T47D (cell line): ENCODE results near the gene TMEM174.

Experiments used
- DNase-seq, 2 experiments: peaks; one replicate each; pipeline versions ENCODE4 v3.0.0 to v3.0.0-alpha.2; 2011 to 2012; ENCODE audit warnings: low read depth in 1 of 2, low spot score in 1 of 2
- JUND ChIP-seq: IDR thresholded peaks from 2 replicates; pipeline ENCODE4 v1.6.1; 2012; ENCODE audit warnings: low read depth
- in situ Hi-C: cut with HindIII; loops from 2 replicates; pipeline ENCODE4 v1.10.0; 2016; ENCODE audit warnings: low sequenced_read_pairs, low pct_unique_long_range_greater_than_20kb

TMEM174 gene

GRCh38 chr5:73158313-73158712 lies 14.7 kb upstream of the TMEM174 start:
- no peak for DNase-seq
- in situ Hi-C loops = no loop called here
- TF ChIP-seq JUND = no peak

GRCh38 chr5:73160239-73160671 lies 12.7 kb upstream of the TMEM174 start:
- no peak for DNase-seq
- no peak for TF ChIP-seq JUND
- in situ Hi-C loops = no loop called here

DNA sequence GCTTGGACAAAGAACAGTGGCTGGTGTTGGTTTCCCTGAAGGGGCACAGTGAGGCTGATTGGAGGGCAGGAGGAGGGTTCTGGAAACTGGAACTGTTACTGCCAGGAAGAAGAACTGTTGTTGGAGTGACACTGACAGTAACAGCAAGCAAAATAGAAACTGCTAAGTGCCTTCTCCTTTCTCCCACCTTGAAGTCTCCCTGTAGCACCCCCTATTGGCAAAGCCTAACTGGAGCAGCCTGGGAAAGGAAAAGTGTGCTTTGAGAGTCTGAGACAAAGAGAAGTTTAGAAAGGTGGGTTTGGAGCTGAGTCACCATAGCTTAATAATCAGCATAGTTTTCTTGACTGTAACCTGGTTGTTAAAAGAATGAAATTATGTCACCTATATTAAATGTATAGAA lies 2.5 kb upstream of the TMEM174 start:
- TF ChIP-seq JUND = no peak

DNA sequence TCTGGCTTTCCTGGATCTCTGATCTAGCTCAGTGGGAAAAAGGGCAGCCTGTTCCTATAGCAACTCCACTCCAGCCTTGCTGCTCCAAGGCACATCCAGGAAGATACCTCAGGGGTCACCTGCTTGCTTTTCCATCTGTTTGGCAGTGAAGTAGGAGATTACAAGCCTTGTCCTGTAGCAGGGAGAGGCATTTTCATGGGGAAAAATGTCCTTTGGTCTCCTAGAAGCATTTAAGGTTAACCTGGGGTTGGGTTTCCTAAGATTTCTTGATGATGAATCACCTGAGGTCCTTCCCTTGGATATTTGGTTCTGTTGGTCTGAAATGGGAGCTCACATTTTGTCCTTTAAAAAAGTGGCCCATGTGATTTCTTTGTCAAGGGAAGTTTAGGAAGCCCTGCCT lies 1.5 kb upstream of the TMEM174 start:
- no peak for DNase-seq
- TF ChIP-seq JUND = no peak
- in situ Hi-C loops = no loop called here

More for the DNA sequence above, 2.5 kb upstream of the TMEM174 start:
- peak in 1 of 2 experiments; percentile 32 for DNase-seq
- in situ Hi-C loops = no loop called here

- DNase-seq = no peak
- no peak for TF ChIP-seq JUND
- in situ Hi-C loops = no loop called here
Measured at GRCh38 chr5:73174100-73174815, 1.3 kb downstream of the TMEM174 start.

- in situ Hi-C loops = no loop called here
- no peak for TF ChIP-seq JUND
- no peak for DNase-seq
Measured at GRCh38 chr5:73176250-73176649, 3.3 kb downstream of the TMEM174 start.

DNA sequence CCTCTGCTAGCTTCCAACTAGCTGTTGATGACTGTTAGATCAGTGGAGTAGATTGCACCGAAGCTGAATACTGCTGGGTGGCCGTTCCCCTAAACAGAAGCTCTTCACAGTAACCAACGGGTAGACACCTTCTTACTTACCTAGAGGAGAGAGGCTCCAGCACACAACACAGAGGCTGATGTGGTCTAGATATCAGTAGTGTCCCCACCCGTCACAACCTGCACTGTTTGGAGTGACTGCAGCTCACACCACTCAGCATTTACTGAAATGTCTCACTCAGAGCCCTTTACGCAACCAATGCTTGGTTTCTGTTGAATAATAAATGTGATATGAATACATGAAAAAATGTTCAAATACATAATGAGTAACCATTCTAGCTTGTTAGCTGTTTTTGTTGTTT lies 5.3 kb downstream of the TMEM174 start:
- no peak for DNase-seq
- TF ChIP-seq JUND = no peak
- in situ Hi-C loops = no loop called here

DNA sequence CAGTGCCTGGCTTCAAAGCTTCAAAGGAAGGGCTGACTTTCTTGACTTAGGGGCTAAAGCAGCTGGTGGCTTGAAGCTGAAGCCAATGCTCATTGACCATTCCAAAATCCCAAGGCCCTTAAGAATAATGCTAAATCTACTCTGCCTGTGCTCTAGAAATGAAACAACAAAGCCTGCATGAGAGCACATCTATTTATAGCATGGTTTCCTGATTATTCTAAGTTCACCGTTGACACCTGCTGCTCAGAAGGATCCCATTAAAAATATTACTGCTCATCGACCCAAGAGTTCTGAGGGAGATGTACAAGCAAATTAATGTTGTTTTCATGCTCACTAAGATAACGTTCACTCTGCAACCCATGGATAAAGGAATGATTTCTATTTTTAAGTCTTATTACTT lies 6.7 kb downstream of the TMEM174 start:
- DNase-seq = no peak
- in situ Hi-C loops = no loop called here

DNA sequence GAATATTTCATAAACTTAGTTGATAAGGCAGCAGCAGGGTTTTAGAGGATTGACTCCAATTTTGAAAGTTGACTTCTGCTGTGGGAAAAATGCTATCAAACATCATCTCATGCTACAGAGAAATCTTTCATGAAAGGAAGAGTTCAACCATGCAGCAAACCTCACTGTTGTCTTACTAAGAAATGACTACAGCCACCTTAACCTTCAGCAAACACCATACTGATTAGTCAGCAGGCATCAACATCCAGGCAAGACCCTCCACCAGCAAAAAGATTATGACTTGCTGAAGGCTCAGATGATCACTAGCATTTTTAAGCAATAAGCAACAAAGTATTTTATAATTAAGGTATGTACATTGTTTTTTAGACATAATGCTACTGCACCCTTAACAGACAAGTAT lies 7.6 kb downstream of the TMEM174 start:
- in situ Hi-C loops = no loop called here
- TF ChIP-seq JUND = no peak
- no peak for DNase-seq

More for the DNA sequence above, 6.7 kb downstream of the TMEM174 start:
- no peak for TF ChIP-seq JUND

- in situ Hi-C loops = no loop called here
- DNase-seq = no peak
- no peak for TF ChIP-seq JUND
Measured at GRCh38 chr5:73182307-73182706, 9.3 kb downstream of the TMEM174 start.

DNA sequence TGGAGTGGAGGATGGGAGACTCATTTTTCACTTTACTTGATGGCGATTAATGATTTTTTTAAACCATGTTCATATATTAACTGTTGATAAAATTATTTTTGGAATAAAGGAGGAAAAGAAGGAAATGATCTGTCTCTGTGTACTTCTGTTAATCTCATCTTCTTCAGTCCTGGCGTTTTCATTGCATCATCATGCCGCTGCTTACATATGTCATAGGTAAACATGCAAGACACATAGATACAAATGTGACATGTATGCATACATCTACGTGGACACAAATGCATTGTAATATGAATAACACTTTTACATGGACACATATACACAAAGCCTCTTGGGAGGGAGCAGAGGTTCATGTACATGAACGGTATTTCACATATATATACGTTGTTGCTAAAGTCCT lies 10.0 kb downstream of the TMEM174 start:
- TF ChIP-seq JUND = no peak
- DNase-seq = no peak
- in situ Hi-C loops = no loop called here

DNA sequence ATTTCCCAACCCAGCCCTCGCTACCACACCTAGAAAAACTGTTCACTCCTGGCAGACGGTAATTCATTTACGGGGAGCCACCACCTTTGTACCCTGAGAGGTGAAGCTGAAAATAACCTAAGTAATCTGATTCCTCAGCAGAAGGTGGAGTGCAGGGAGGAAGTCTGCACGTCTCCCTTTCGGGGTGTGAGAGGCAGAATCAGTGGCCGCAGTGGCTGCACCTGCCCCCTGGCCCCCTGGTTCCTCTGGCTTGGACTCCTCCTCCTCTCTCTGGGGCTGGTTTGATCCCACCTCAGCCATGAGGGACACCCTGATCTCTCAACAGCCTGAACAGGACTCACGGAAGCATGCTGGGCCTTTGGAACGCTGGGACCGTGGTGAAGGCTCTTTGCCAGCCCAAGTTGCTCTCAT lies 10.5 kb downstream of the TMEM174 start:
- no peak for DNase-seq
- in situ Hi-C loops = no loop called here
- no peak for TF ChIP-seq JUND

DNA sequence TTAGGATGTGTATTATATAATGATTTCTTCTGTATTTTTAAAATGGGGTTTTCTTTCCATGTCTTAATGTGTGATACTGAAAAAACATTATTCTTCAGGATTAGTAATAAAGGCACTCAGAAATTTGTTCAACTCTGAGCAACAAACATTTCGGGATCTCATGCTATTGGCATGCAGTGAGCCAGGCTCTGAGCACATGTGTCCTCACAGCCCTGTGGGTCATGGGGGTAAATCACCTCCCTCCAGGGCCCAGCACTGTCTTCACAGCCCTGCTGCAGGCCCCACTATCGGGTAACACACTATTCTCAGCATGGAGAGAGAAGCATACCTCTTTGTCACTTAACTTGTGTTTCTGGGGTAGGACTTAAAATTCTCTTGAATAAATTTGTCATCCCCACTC lies 14.0 kb downstream of the TMEM174 start:
- no peak for DNase-seq
- TF ChIP-seq JUND = no peak
- in situ Hi-C loops = no loop called here
